ENCODE measurements around the gene FAIM2. TPM values are rescaled to one million over a fixed set of nuclear protein-coding genes. Genes with fewer than 3 reads are reported as not detected.

Gene FAIM2
- total RNA-seq, 2 donors from 2014 or later = 0.05 to 0.68 TPM

- Mint-ChIP-seq H3K27ac (no peak overlapping the region), H3K4me3 (no peak overlapping the region), H3K36me3 (ENCODE audit: low read depth) (no peaks in the 10 kb centered on the region), H3K27me3 (peaks cover 35% of the 10 kb centered on the region), H3K4me1 (peaks cover 4% of the 10 kb centered on the region)
- ATAC-seq (no peak), DNase-seq (no peak)
- no peaks in the 10 kb centered on the region for H3K9me3 ChIP-seq (ENCODE audit: control insufficient read depth, low read length, poor library complexity, severe bottlenecking)
Measured at GRCh38 chr12:49892084-49892731, 11.5 kb downstream of the FAIM2 start.

- Mint-ChIP-seq H3K4me1 (peaks cover 4% of the 10 kb centered on the region), H3K4me3 (no peak overlapping the region), H3K36me3 (ENCODE audit: low read depth) (peaks cover 2% of the 10 kb centered on the region), H3K27me3 (peaks cover 39% of the 10 kb centered on the region), H3K27ac (no peak overlapping the region)
- no peaks in the 10 kb centered on the region for H3K9me3 ChIP-seq (ENCODE audit: control insufficient read depth, low read length, poor library complexity, severe bottlenecking)
- DNase-seq (no peak), ATAC-seq (no peak)
Measured at GRCh38 chr12:49891476-49891875, 12.2 kb downstream of the FAIM2 start.

DNA sequence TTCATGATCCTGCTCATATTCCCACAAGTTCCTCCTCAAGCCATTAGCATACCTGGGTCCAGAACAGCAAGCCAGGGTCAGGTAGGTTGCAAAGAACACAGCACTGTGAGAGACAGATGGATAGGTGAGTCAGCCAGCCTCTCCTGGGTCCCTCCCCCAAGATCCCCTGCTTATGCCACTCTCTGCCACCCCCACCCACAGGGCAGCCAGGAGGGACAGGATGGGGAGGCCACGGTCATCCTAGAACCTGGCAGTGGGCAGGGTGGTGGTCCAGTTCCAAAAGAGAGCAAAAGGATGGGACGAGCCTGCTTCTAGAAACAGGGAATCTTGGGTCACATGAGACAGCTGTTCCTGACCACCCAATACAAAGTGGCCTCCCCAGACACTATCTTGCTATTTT lies 12.7 kb downstream of the FAIM2 start:
- ATAC-seq (no peak), DNase-seq (no peak)
- Mint-ChIP-seq H3K4me3 (no peak overlapping the region), H3K27me3 (peaks cover 34% of the 10 kb centered on the region), H3K27ac (no peak overlapping the region), H3K36me3 (ENCODE audit: low read depth) (peaks cover 2% of the 10 kb centered on the region), H3K4me1 (peaks cover 4% of the 10 kb centered on the region)
- H3K9me3 ChIP-seq (ENCODE audit: control insufficient read depth, low read length, poor library complexity, severe bottlenecking) = no peaks in the 10 kb centered on the region

DNA sequence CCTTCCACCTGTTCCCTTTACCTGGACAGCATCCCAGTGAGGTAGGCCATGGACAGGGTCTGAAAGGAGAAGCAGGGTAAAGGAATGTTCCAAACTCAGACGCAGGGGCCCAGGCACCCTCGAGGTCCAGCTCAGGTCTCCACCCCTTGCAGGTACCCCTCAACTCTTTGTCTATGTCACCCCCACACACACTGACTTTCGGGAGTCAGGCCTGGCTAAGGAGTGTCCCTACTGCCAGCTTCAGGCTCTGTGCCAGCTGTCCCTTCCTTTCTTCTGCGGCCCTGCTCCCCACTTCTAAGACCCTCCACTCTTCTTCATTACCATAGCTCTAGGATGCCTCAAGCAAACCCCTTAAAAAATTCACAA lies 13.6 kb downstream of the FAIM2 start:
- H3K9me3 ChIP-seq (ENCODE audit: control insufficient read depth, low read length, poor library complexity, severe bottlenecking) = no peaks in the 10 kb centered on the region
- H3K36me3 Mint-ChIP-seq (ENCODE audit: low read depth) = peaks cover 2% of the 10 kb centered on the region
- H3K4me1 Mint-ChIP-seq = peaks cover 4% of the 10 kb centered on the region
- peaks cover 41% of the 10 kb centered on the region for H3K27me3 Mint-ChIP-seq
- H3K27ac Mint-ChIP-seq = no peak overlapping the region
- ATAC-seq (no peak), DNase-seq (no peak)
- H3K4me3 Mint-ChIP-seq = peak overlapping the region; percentile 15

- ATAC-seq (no peak), DNase-seq (no peak)
- no peak overlapping the region for H3K27ac Mint-ChIP-seq
- H3K4me1 Mint-ChIP-seq = peaks cover 4% of the 10 kb centered on the region
- no peak overlapping the region for H3K4me3 Mint-ChIP-seq
- H3K9me3 ChIP-seq (ENCODE audit: control insufficient read depth, low read length, poor library complexity, severe bottlenecking) = no peaks in the 10 kb centered on the region
- H3K27me3 Mint-ChIP-seq = peaks cover 41% of the 10 kb centered on the region
- peaks cover 2% of the 10 kb centered on the region for H3K36me3 Mint-ChIP-seq (ENCODE audit: low read depth)
Measured at GRCh38 chr12:49889361-49890095, 14.2 kb downstream of the FAIM2 start.

DNA sequence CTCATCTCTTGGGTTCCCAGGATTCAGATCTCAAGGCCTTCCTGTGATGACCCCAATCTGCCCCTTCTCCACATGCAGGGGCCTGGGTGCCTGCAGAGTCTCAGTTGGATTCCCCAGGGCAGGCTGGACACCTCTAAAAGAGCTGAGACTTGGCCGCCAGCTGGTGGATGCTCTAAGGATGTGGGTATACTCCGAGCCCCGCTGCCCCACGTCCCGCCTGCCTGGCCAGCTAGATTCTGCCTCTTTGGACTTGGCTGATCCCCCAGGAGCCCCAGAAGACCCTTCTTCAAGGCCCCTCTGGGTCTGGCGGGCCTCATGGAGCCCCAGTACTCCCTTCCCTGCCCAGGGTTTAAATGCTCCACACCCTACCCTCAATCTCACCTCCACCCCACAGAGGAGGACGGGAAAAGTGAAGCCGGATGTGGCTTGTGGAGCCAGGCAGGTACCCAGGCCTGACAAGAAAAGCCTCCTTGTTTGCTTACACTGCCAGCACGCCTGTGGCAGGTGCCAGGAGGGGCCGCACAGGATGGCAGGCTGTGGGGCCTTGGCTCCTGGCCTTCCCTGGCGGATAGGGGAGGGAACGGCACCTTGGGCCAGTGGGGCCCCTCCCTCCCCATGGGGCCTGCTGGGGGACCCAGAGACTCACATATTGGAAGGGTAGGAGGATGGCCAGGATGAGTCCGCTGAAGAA lies 15.1 kb downstream of the FAIM2 start:
- Mint-ChIP-seq H3K36me3 (ENCODE audit: low read depth) (peaks cover 2% of the 10 kb centered on the region), H3K27me3 (peaks cover 43% of the 10 kb centered on the region), H3K4me3 (peak overlapping the region; percentile 36), H3K4me1 (peaks cover 4% of the 10 kb centered on the region), H3K27ac (no peak overlapping the region)
- peak; percentile 18 for ATAC-seq
- no peaks in the 10 kb centered on the region for H3K9me3 ChIP-seq (ENCODE audit: control insufficient read depth, low read length, poor library complexity, severe bottlenecking)
- no peak for DNase-seq

DNA sequence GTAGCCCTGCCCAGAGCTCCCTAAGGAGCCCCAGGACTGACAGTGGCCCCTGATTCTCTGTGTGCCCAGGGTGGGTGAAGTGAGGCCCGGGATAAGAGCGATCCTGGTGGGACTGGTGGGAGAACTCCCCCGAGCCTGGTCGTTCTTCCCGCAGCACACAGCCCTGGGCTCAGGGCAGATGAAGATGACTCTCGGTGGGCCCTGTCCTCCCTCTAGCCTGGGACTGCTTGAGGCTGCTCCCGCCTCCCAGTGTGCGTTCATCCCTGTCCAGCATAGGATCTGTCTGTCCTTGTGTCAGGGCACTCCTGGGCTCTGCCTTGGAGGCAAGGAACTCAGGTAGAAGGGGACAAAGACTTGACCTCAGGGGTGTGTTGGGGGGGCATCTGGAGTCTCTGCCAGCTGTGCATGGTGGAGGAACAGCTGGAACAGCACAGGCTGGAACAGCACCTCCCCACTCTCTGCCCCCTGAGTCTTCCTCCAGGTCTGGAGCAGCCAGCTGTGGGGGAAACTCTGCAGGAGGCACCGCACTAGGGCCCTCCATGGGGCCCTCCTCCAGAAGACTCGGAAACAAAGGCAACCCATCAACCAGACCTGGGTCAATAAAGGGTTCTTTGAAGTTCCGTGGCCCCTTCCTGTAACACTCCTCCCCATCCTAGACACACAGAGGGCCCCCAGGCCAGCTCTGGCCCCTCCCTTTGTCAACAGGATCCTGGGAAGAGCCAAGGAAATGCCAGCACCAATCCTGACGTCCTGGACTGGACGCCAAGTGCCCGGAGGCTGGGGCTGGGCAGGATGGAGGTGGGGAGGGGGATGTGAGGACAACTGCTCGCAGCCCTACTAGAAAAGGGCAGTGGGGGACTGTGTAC lies 15.9 kb downstream of the FAIM2 start:
- no peak overlapping the region for H3K4me3 Mint-ChIP-seq
- H3K4me1 Mint-ChIP-seq = peaks cover 4% of the 10 kb centered on the region
- ATAC-seq (no peak), DNase-seq (no peak)
- peaks cover 40% of the 10 kb centered on the region for H3K27me3 Mint-ChIP-seq
- H3K36me3 Mint-ChIP-seq (ENCODE audit: low read depth) = peaks cover 2% of the 10 kb centered on the region
- H3K9me3 ChIP-seq (ENCODE audit: control insufficient read depth, low read length, poor library complexity, severe bottlenecking) = no peaks in the 10 kb centered on the region
- no peak overlapping the region for H3K27ac Mint-ChIP-seq

DNA sequence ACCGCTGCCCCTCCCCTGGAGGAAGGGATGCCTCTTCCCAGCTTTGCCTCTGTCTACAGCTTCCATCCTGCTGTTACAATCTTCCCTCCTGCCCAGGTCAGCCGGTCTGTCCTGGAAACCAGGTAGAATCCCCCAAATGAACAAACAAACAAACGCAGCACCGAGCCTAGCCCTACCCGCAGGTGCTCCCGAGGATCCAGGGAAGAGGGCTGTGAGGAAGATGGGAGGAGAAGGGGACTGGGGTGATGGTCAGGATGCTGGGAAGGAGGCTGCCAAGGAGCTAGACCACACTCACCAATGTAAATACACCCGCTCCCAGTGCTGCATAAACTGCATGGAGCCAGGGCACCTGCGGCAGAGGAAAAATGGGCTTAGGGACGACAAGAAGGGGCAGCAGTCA lies 16.6 kb downstream of the FAIM2 start:
- no peak overlapping the region for H3K4me3 Mint-ChIP-seq
- no peaks in the 10 kb centered on the region for H3K9me3 ChIP-seq (ENCODE audit: control insufficient read depth, low read length, poor library complexity, severe bottlenecking)
- peaks cover 3% of the 10 kb centered on the region for H3K4me1 Mint-ChIP-seq
- DNase-seq (no peak), ATAC-seq (no peak)
- H3K27me3 Mint-ChIP-seq = peaks cover 33% of the 10 kb centered on the region
- H3K36me3 Mint-ChIP-seq (ENCODE audit: low read depth) = peaks cover 2% of the 10 kb centered on the region
- no peak overlapping the region for H3K27ac Mint-ChIP-seq

DNA sequence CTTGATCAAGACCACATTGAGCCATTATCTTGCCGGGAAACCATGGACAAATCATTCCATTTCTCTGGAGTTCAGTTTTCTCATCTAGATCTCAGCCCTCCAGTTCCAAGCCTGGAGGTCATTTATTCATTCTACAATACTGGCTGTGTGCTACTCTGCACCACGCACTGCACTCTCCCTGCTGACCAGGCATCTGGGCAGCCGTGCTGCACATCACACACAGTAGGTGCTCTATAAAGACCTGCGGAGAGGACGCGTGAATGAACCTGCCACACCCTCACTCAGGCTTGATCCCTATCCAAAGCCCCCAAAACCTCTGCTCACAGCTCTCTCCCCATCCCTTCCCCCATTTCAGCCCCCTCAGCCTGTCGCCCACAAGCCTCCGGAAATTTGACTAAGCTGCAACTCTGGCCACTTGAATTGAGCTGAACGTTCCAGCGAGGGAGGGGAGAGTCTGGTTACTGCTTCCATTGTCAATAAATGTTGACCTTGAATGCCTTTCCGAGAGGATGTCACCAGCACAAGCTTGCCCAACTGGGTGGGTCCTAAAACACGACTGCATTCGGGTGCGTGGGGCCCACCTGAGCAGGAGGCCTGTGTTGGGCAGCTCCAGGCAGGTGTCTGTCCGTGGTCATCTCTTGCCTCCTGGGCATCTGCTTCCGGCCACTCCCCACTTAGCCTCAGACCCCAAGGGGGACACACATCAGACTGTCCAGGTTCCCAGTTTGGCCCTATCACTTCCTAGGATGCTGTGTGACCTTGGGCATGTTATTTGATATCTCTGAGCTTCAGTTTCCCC lies 17.8 kb downstream of the FAIM2 start:
- DNase-seq (no peak), ATAC-seq (no peak)
- Mint-ChIP-seq H3K4me3 (no peak overlapping the region), H3K4me1 (peaks cover 3% of the 10 kb centered on the region), H3K27me3 (peaks cover 31% of the 10 kb centered on the region), H3K36me3 (ENCODE audit: low read depth) (peaks cover 2% of the 10 kb centered on the region), H3K27ac (no peak overlapping the region)
- no peaks in the 10 kb centered on the region for H3K9me3 ChIP-seq (ENCODE audit: control insufficient read depth, low read length, poor library complexity, severe bottlenecking)

GRCh38 chr12:49885118-49885517 lies 18.6 kb downstream of the FAIM2 start:
- Mint-ChIP-seq H3K4me3 (no peak overlapping the region), H3K27ac (no peak overlapping the region), H3K4me1 (peaks cover 7% of the 10 kb centered on the region), H3K36me3 (ENCODE audit: low read depth) (peaks cover 2% of the 10 kb centered on the region), H3K27me3 (peaks cover 25% of the 10 kb centered on the region)
- ATAC-seq (no peak), DNase-seq (no peak)
- H3K9me3 ChIP-seq (ENCODE audit: control insufficient read depth, low read length, poor library complexity, severe bottlenecking) = no peaks in the 10 kb centered on the region

DNA sequence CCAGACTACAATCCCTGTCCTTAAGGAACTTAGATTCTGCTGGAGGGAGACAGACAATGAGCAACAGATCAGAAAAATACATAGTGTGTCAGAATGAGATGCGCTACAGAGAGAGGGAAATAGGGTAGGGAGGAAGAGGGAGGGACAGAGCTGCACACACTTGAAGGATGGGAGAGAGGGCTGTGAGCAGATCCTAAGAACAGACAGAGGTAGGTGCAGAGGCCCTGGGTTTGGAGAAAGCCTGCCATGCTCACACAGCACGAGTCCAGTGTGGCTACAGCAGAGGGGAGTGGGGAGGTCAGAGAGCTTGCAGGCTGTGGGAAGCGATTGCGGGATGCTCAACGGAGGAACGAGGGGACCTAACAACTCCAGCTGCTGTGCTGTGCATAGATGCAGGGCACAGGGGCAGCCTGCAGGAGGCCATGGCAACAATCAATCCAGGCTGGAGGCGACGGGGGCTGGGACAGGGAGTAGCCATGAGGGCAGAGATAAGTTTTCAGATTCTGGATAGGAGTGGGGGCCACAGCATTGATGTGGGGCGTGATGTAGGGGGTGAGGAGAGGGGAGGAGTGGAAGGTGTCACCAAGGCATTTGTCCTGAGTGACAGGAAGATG lies 20.7 kb downstream of the FAIM2 start:
- ATAC-seq (no peak), DNase-seq (no peak)
- Mint-ChIP-seq H3K27ac (no peak overlapping the region), H3K4me1 (peaks cover 7% of the 10 kb centered on the region), H3K27me3 (peaks cover 23% of the 10 kb centered on the region), H3K36me3 (ENCODE audit: low read depth) (peaks cover 2% of the 10 kb centered on the region), H3K4me3 (no peak overlapping the region)
- no peaks in the 10 kb centered on the region for H3K9me3 ChIP-seq (ENCODE audit: control insufficient read depth, low read length, poor library complexity, severe bottlenecking)

DNA sequence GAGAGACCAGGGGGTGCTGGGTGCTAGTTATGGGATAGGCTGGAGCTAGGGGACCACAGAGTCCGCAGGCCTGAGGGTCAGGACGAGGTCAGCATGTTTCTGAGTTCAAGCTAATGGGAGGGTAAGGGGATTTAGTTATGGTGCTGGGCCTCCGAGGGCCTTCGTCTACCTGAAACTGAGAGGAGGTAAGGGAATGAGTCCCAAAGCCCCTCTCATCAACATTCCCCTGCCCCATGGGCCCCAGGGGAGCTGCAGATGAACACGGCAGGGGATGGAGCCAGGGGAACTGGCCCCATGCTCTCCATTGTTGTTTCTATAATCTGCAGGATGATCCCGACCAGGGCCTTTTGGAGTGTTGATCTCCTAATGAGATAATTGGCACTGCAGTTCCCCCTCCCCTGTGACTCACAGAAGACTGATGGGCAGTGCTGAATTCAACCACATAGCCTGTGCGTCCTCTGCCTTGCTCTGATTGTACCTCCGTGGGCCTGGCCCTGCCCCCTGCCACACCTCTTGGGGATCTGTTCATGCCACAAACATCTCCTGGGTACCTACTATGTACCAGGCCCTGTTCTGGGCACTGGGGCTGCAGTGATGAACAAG lies 21.4 kb downstream of the FAIM2 start:
- Mint-ChIP-seq H3K4me3 (no peak overlapping the region), H3K27me3 (peaks cover 22% of the 10 kb centered on the region), H3K36me3 (ENCODE audit: low read depth) (peaks cover 2% of the 10 kb centered on the region), H3K4me1 (peaks cover 7% of the 10 kb centered on the region), H3K27ac (peak overlapping the region; percentile 8)
- no peak for ATAC-seq
- H3K9me3 ChIP-seq (ENCODE audit: control insufficient read depth, low read length, poor library complexity, severe bottlenecking) = no peaks in the 10 kb centered on the region
- no peak for DNase-seq

Data from T-helper 17 cell (primary cell).